GM18502 (cell line): ENCODE data around the gene TRIM17.

Experiments
- ATAC-seq: cut with Tn5 transposase; IDR thresholded peaks from one replicate; pipeline ENCODE4 v1.9.1; 2021; ENCODE audit warnings: mild to moderate bottlenecking; ENCODE audit not compliant: unreplicated experiment, poor library complexity

TRIM17 gene

GRCh38 chr1:228361314-228362140, 55.1 kb downstream of the TRIM17 start:
- no peak for ATAC-seq

- ATAC-seq, result no peak
Observed at GRCh38 chr1:228360533-228361313, 55.9 kb downstream of the TRIM17 start.

GRCh38 chr1:228359613-228360532, 56.8 kb downstream of the TRIM17 start:
- no peak for ATAC-seq

- ATAC-seq, result no peak
Observed at GRCh38 chr1:228358764-228359612, 57.7 kb downstream of the TRIM17 start.

- no peak for ATAC-seq
Observed at GRCh38 chr1:228358039-228358763, 58.5 kb downstream of the TRIM17 start.
